ENCODE data around the gene MIPOL1. TPM values are rescaled to one million over a fixed set of nuclear protein-coding genes. Genes with fewer than 3 reads are reported as not detected.

MIPOL1 gene
- total and polyA plus RNA-seq, 2 donors (not counting 3 experiments of a cell fraction or from before 2014, with no cell fraction given) = 3.4 to 33.5 TPM

DNA sequence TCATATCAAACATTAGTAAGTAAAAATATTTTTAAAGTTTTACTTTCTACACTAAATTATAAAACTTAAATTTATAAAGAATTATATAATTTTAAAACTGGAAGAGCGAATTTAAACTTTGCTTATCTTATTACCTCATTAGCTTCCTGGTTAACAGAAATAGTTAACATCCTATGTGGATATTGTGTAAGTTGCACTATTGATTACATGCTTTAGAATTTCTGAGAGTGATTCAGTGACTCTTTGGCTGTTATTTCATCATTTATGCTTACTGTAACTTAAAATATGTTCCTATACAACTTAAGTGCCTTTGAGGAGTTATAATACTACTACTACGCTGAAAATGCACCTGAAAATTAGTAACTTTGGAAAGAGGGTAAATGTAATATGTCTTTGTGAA, 295.9 kb downstream of the MIPOL1 start:
- H3K9ac ChIP-seq (replicated peaks; ENCODE audit: extremely low read depth, insufficient read depth, low read length) = no peak overlapping the region
- no peaks in the 10 kb centered on the region for H3K36me3 ChIP-seq (ENCODE audit: control insufficient read depth in 2 of 2, extremely low read depth in 1 of 2, insufficient read depth in 2 of 2, low read length in 2 of 2)
- H3K27me3 ChIP-seq (ENCODE audit: control insufficient read depth in 2 of 2, insufficient read depth in 2 of 2, low read length in 2 of 2) = no peaks in the 10 kb centered on the region
- H3K4me1 ChIP-seq (ENCODE audit: control insufficient read depth, extremely low read depth, insufficient read depth, low read length) = no peaks in the 10 kb centered on the region
- no peaks in the 10 kb centered on the region for H3K79me2 ChIP-seq (ENCODE audit: control insufficient read depth, insufficient read depth, low read length)
- FAIRE-seq (no peak), DNase-seq (ENCODE audit: low read depth, low spot score) (no peak)
- no peak overlapping the region for H2AFZ ChIP-seq (ENCODE audit: low read depth, low read length)
- dilution Hi-C loops (cut with MboI; ENCODE audit: extremely low pct_ligation_motif_present, low sequenced_read_pairs) (no loop called here), intact Hi-C loops (cut with micrococcal nuclease) (no loop called here)
- TF ChIP-seq MYC (IDR thresholded peaks at IDR 0.05; ENCODE audit: low read depth, low read length) (no peak), JUN (IDR thresholded peaks at IDR 0.05; ENCODE audit: borderline replicate concordance, insufficient read depth, insufficient read length, low read depth) (no peak), POLR2A (IDR thresholded peaks at IDR 0.05; ENCODE audit: low read depth, low read length) (no peak), MAX (IDR thresholded peaks at IDR 0.05; ENCODE audit: insufficient read depth, insufficient read length) (no peak), CTCF (IDR thresholded peaks at IDR 0.05; ENCODE audit: extremely low read depth in 1 of 2, insufficient read depth in 1 of 2, low read depth in 1 of 2, low read length in 2 of 2) (no peak), GATA2 (IDR thresholded peaks at IDR 0.05; ENCODE audit: insufficient read depth, insufficient read length, low read depth, low read length) (no peak), FOS (IDR thresholded peaks at IDR 0.05; ENCODE audit: borderline replicate concordance, insufficient read depth, low read length) (no peak), EZH2 (IDR thresholded peaks at IDR 0.05; ENCODE audit: borderline replicate concordance, low read depth, low read length, severe bottlenecking) (no peak), POLR2AphosphoS5 (IDR thresholded peaks at IDR 0.05; ENCODE audit: insufficient read depth, low read depth, low read length) (no peak)
- ChIA-PET CTCF (no interaction called here), POLR2A (no interaction called here)
- no peak overlapping the region for H3K4me3 ChIP-seq (replicated peaks in 1 of 3; ENCODE audit: insufficient read depth in 1 of 3, low read depth in 1 of 3, low read length in 3 of 3)
- H3K9me1 ChIP-seq (replicated peaks; ENCODE audit: control insufficient read depth, extremely low read depth, insufficient read depth, low read length) = no peaks in the 10 kb centered on the region
- no peaks in the 10 kb centered on the region for H4K20me1 ChIP-seq (replicated peaks; ENCODE audit: control insufficient read depth, extremely low read depth, insufficient read depth, low read length)
- BruUV-seq (replicated peaks) = no TSS peak
- no peak overlapping the region for H3K4me2 ChIP-seq (ENCODE audit: insufficient read depth, low read length)
- no peak overlapping the region for H3K27ac ChIP-seq (ENCODE audit: insufficient read depth, low read depth, low read length)
- no peaks in the 10 kb centered on the region for H3K9me3 ChIP-seq (replicated peaks; ENCODE audit: control insufficient read depth, insufficient read depth, low read length)
